Breast epithelium (tissue), 3 donors: ENCODE measurements around the gene MEF2C.

Experiments
- CTCF ChIP-seq, 3 donors: fragments of 450-650 bp; IDR thresholded peaks; one replicate each; pipeline ENCODE4 v1.5.1; 2016 to 2017; ENCODE audit warnings: antibody characterized with exemption in 3 of 3, mild to moderate bottlenecking in 3 of 3, moderate library complexity in 3 of 3
- POLR2A ChIP-seq: fragments of 450-650 bp; IDR thresholded peaks from one replicate; pipeline ENCODE4 v1.6.1; 2016; ENCODE audit warnings: antibody characterized with exemption, mild to moderate bottlenecking, moderate library complexity

DNA sequence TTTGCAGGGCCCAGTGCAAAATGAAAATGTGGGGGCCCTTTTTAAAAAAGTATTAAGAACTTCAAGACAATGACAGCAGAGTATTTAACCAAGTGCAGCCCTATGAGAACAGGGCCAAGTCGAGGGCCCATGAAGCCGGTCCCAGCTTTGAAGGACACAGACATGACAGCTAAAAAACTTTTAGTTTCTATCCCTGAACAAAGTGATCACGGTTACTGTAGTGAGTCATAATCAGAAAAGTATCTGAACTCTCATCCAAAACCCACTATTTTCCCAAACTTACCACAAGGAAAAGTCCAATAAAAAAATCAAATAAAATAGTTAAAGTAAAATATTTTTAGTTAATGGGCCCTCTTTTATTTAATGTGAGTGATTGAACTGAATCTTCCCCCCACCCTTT lies 126.0 kb downstream of the MEF2C start:
- TF ChIP-seq CTCF (IDR thresholded peaks at IDR 0.05) (no peak), POLR2A (no peak)
